DND-41 (cell line): ENCODE measurements around the gene GALNTL6.

ENCODE experiments used
- ATAC-seq: fragments of 200-7000 bp; cut with Tn5 transposase; 3 replicates; pipeline ENCODE4 v1.9.1; 2021; ENCODE audit warnings: low read depth; ENCODE audit not compliant: insufficient read depth
- DNase-seq: peaks from one replicate; pipeline ENCODE4 v3.0.0-alpha.2; 2020
- H2AFZ ChIP-seq: 2 replicates; pipeline ENCODE4 v1.6.0; 2012; ENCODE audit warnings: low read depth, low read length
- H3K27ac ChIP-seq: 2 replicates; pipeline ENCODE4 v1.5.1; 2012; ENCODE audit warnings: low read length, inconsistent platforms
- H3K27me3 ChIP-seq: fragments of 200-600 bp; sonication (generic); 2 replicates; pipeline ENCODE4 v1.6.0; 2012; ENCODE audit warnings: low read length, mild to moderate bottlenecking, inconsistent platforms; ENCODE audit not compliant: insufficient read depth, poor library complexity
- H3K36me3 ChIP-seq: 2 replicates; pipeline ENCODE4 v1.5.1; 2012; ENCODE audit warnings: low read length, inconsistent platforms; ENCODE audit not compliant: insufficient read depth
- H3K4me1 ChIP-seq: 2 replicates; pipeline ENCODE4 v1.5.1; 2012; ENCODE audit warnings: mild to moderate bottlenecking, low read length; ENCODE audit not compliant: insufficient read depth
- H3K4me2 ChIP-seq: 2 replicates; pipeline ENCODE4 v1.6.0; 2012; ENCODE audit warnings: mild to moderate bottlenecking, moderate library complexity, low read length, inconsistent platforms; ENCODE audit not compliant: insufficient read depth
- H3K4me3 ChIP-seq, 2 experiments: fragments of 200-600 bp in 1 of 2; shearing (Covaris generic) in 1 of 2; 2 replicates each; pipeline ENCODE4 v1.5.1; 2012 to 2016; ENCODE audit warnings: inconsistent platforms in 2 of 2, low read length in 2 of 2, mild to moderate bottlenecking in 2 of 2, low read depth in 1 of 2, moderate library complexity in 1 of 2
- H3K79me2 ChIP-seq: 2 replicates; pipeline ENCODE4 v1.6.0; 2012; ENCODE audit warnings: low read length, inconsistent platforms; ENCODE audit not compliant: insufficient read depth
- H3K9ac ChIP-seq: 2 replicates; pipeline ENCODE4 v1.6.0; 2012; ENCODE audit warnings: low read depth, mild to moderate bottlenecking, inconsistent platforms, low read length, moderate library complexity
- H3K9me3 ChIP-seq: 2 replicates; pipeline ENCODE4 v1.5.1; 2012; ENCODE audit warnings: low read length, moderate library complexity, mild to moderate bottlenecking, inconsistent platforms; ENCODE audit not compliant: insufficient read depth, severe bottlenecking
- H4K20me1 ChIP-seq: 2 replicates; pipeline ENCODE4 v1.6.0; 2012; ENCODE audit warnings: low read length; ENCODE audit not compliant: insufficient read depth
- EZH2 ChIP-seq: IDR thresholded peaks from 3 replicates; pipeline ENCODE4 v1.6.1; 2012; ENCODE audit warnings: borderline replicate concordance, low read depth, mild to moderate bottlenecking, moderate library complexity, low read length, inconsistent platforms; ENCODE audit not compliant: severe bottlenecking
- TF ChIP-seq, protein P1 (sequence below): IDR thresholded peaks from 2 replicates; pipeline ENCODE4 v1.5.1; 2012; ENCODE audit warnings: borderline replicate concordance, low read length, moderate library complexity, mild to moderate bottlenecking; ENCODE audit not compliant: poor library complexity, severe bottlenecking; ENCODE audit errors: extremely low read depth

GALNTL6 gene

DNA sequence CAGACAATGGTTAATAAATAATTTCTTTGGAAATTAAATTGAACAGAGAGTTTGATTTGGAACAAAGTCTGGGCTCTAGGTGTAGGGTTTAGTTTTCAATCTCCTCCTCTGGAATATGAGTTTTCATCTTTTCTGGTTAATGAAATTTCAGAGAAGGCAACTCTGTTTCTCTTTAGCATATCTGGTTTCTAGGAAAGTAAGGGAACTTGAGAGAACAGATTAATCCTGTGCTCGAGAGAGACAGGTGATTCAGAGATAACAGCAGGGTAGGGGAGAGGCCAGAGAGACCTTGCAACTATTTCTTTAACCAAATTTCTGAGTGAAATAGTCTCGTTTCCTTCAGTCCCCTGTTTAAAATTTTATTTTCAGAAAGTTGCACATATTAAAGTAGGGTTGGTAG lies 275.4 kb downstream of the GALNTL6 start:
- H3K27ac ChIP-seq, result no peak overlapping the region
- H3K4me3 ChIP-seq, result no peak overlapping the region
- H3K9ac ChIP-seq, result no peak overlapping the region
- DNase-seq, result no peak
- H3K27me3 ChIP-seq, result no peaks in the 10 kb centered on the region
- ATAC-seq, result no peak
- H3K4me1 ChIP-seq, result no peaks in the 10 kb centered on the region
- H3K9me3 ChIP-seq, result no peaks in the 10 kb centered on the region
- no peak for TF ChIP-seq EZH2
- TF ChIP-seq, protein P1, sequence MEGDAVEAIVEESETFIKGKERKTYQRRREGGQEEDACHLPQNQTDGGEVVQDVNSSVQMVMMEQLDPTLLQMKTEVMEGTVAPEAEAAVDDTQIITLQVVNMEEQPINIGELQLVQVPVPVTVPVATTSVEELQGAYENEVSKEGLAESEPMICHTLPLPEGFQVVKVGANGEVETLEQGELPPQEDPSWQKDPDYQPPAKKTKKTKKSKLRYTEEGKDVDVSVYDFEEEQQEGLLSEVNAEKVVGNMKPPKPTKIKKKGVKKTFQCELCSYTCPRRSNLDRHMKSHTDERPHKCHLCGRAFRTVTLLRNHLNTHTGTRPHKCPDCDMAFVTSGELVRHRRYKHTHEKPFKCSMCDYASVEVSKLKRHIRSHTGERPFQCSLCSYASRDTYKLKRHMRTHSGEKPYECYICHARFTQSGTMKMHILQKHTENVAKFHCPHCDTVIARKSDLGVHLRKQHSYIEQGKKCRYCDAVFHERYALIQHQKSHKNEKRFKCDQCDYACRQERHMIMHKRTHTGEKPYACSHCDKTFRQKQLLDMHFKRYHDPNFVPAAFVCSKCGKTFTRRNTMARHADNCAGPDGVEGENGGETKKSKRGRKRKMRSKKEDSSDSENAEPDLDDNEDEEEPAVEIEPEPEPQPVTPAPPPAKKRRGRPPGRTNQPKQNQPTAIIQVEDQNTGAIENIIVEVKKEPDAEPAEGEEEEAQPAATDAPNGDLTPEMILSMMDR, result no peak
- no peaks in the 10 kb centered on the region for H3K79me2 ChIP-seq
- no peak overlapping the region for H2AFZ ChIP-seq
- no peak overlapping the region for H3K4me2 ChIP-seq
- no peaks in the 10 kb centered on the region for H3K36me3 ChIP-seq
- no peaks in the 10 kb centered on the region for H4K20me1 ChIP-seq

DNA sequence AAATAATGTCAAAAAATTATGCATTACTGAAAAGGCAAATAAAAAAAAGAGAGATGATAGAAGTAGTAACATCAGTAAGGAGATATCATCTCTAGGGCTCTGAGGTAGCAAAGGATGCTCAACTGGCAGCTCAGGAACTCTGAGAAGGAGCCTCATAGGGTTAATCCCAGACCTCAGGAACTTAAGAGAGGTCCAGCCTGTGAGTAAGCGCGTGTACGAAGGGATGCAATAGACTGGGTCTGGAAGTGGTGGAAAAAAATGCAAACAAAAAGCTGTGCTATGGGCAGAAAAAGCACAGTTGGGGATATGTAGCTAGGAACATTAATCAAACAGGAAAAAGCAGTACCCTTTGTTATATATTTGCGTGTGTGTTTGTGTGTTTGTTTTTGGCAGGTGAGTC lies 282.0 kb downstream of the GALNTL6 start:
- H3K9ac ChIP-seq, result no peak overlapping the region
- DNase-seq, result no peak
- no peak for ATAC-seq
- H3K36me3 ChIP-seq, result no peaks in the 10 kb centered on the region
- no peaks in the 10 kb centered on the region for H3K9me3 ChIP-seq
- no peak for TF ChIP-seq EZH2
- TF ChIP-seq, protein P1, result no peak
- H3K27me3 ChIP-seq, result no peaks in the 10 kb centered on the region
- no peaks in the 10 kb centered on the region for H4K20me1 ChIP-seq
- H3K4me1 ChIP-seq, result no peaks in the 10 kb centered on the region
- no peak overlapping the region for H3K4me2 ChIP-seq
- no peak overlapping the region for H3K4me3 ChIP-seq
- no peaks in the 10 kb centered on the region for H3K79me2 ChIP-seq
- H2AFZ ChIP-seq, result no peak overlapping the region
- H3K27ac ChIP-seq, result no peak overlapping the region

DNA sequence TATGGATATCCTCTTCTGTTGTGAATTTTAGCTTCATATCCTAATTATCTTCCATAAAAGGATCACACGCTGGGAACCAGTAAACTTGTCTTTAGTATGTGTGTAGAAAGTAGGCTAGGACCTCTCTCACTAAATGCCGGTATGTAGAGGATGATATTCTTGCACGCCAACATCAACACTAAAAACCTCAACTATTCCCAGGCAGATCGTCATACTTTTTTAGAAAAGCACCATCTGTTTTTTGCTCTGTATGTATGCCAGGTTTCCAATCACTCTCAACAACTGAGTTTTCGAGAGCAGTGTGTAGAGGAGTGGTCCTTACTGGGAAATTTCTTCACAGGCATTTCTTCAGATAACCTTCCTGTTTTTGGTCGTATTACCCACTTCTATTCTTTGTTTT lies 283.6 kb downstream of the GALNTL6 start:
- no peak overlapping the region for H2AFZ ChIP-seq
- TF ChIP-seq, protein P1, result no peak
- TF ChIP-seq EZH2, result no peak
- no peaks in the 10 kb centered on the region for H3K27me3 ChIP-seq
- DNase-seq, result no peak
- ATAC-seq, result no peak
- H3K9me3 ChIP-seq, result no peaks in the 10 kb centered on the region
- no peaks in the 10 kb centered on the region for H4K20me1 ChIP-seq
- H3K9ac ChIP-seq, result no peak overlapping the region
- no peak overlapping the region for H3K4me3 ChIP-seq
- no peak overlapping the region for H3K27ac ChIP-seq
- H3K4me2 ChIP-seq, result no peak overlapping the region
- H3K79me2 ChIP-seq, result no peaks in the 10 kb centered on the region
- H3K36me3 ChIP-seq, result no peaks in the 10 kb centered on the region
- no peaks in the 10 kb centered on the region for H3K4me1 ChIP-seq

DNA sequence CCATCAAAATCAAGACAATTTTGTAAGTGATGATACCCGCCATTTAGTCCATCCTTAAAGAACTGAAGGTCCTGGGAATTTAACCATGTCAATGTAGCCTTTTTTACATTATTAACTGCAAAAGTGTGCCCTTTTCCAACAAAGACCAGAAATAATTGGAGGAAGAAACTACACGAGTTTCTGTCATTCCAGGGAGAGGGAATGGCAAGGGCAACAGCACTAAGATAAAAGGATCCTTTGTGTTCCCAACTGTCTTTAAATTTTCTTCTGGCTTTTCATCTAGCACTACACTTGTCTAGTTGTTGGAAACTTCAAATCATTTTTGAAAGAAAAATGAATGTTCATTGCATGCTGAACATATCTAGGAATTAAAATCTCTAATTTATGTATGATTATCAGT lies 286.2 kb downstream of the GALNTL6 start:
- TF ChIP-seq EZH2, result no peak
- TF ChIP-seq, protein P1, result no peak
- Histone ChIP-seq H3K4me3 (no peak overlapping the region), H3K9me3 (no peaks in the 10 kb centered on the region), H3K27ac (no peak overlapping the region), H3K4me2 (no peak overlapping the region), H3K27me3 (no peaks in the 10 kb centered on the region), H2AFZ (no peak overlapping the region), H4K20me1 (no peaks in the 10 kb centered on the region), H3K36me3 (no peaks in the 10 kb centered on the region), H3K4me1 (no peaks in the 10 kb centered on the region), H3K9ac (no peak overlapping the region), H3K79me2 (no peaks in the 10 kb centered on the region)
- ATAC-seq (no peak), DNase-seq (no peak)
